OCI-LY7 (cell line): Measurements from ENCODE around the gene GRB10. TPM values are rescaled to one million over a fixed set of nuclear protein-coding genes. Genes with fewer than 3 reads are reported as not detected.

Experiments used
- BruUV-seq: library from RNA; stranded (reverse); fragments of 400-500 nt; replicated peaks from 2 replicates; lab custom pipeline; 2021; lab: Mats Ljungman, UMichigan
- CTCF ChIA-PET: fragments of 300-600 bp; sonication (Branson Sonifier 250); formaldehyde crosslinking; loops from one replicate; lab custom pipeline; 2022; ENCODE audit warnings: antibody characterized with exemption; ENCODE audit not compliant: unreplicated experiment; lab: Charles Lee
- POLR2A ChIA-PET: fragments of 300-600 bp; sonication (Branson Sonifier 250); formaldehyde crosslinking; loops from one replicate; lab custom pipeline; 2022; ENCODE audit warnings: antibody characterized with exemption; lab: Charles Lee
- DNase-seq: peaks from one replicate; pipeline ENCODE4 v3.0.0-alpha.2; 2015; ENCODE audit warnings: low spot score
- H2AFZ ChIP-seq: fragments of 200-600 bp; sonication (generic), shearing (Covaris generic); 2 replicates; pipeline ENCODE4 v1.6.1; 2014; ENCODE audit warnings: mild to moderate bottlenecking, antibody characterized with exemption, low read length, moderate library complexity
- H3K27ac ChIP-seq: fragments of 200-600 bp; sonication (generic); 2 replicates; pipeline ENCODE4 v1.5.1; 2014; ENCODE audit warnings: mixed run types, low read depth, mild to moderate bottlenecking, moderate library complexity, low read length, inconsistent platforms; ENCODE audit not compliant: poor library complexity, severe bottlenecking
- H3K36me3 ChIP-seq: fragments of 200-600 bp; sonication (generic); 2 replicates; pipeline ENCODE4 v1.6.1; 2014; ENCODE audit warnings: mild to moderate bottlenecking, antibody characterized with exemption, low read length, moderate library complexity, mixed read lengths; ENCODE audit not compliant: insufficient read depth
- H3K4me1 ChIP-seq: fragments of 200-600 bp; sonication (generic); 2 replicates; pipeline ENCODE4 v1.5.1; 2014; ENCODE audit warnings: mild to moderate bottlenecking, low read length; ENCODE audit not compliant: insufficient read depth, poor library complexity, severe bottlenecking
- H3K4me2 ChIP-seq: fragments of 200-600 bp; sonication (generic); 2 replicates; pipeline ENCODE4 v1.6.1; 2014; ENCODE audit warnings: mild to moderate bottlenecking, low read length
- H3K4me3 ChIP-seq: fragments of 200-600 bp; sonication (generic); 2 replicates; pipeline ENCODE4 v1.5.1; 2014; ENCODE audit warnings: mild to moderate bottlenecking, low read depth, low read length; ENCODE audit not compliant: poor library complexity, severe bottlenecking
- H3K79me2 ChIP-seq: fragments of 200-600 bp; sonication (generic); 2 replicates; pipeline ENCODE4 v1.6.1; 2016; ENCODE audit warnings: low read depth, mild to moderate bottlenecking, low read length, moderate library complexity, mixed read lengths; ENCODE audit not compliant: insufficient read depth
- H3K9me2 ChIP-seq: fragments of 200-600 bp; sonication (generic); 2 replicates; pipeline ENCODE4 v1.6.1; 2016; ENCODE audit warnings: mild to moderate bottlenecking, low read length, mixed read lengths; ENCODE audit not compliant: insufficient read depth
- H3K9me3 ChIP-seq: fragments of 200-600 bp; sonication (generic); 2 replicates; pipeline ENCODE4 v1.6.1; 2014; ENCODE audit warnings: mild to moderate bottlenecking, mixed run types, low read length, mixed read lengths
- H4K20me1 ChIP-seq: fragments of 200-600 bp; sonication (generic); 2 replicates; pipeline ENCODE4 v1.6.1; 2014; ENCODE audit warnings: mild to moderate bottlenecking, antibody characterized with exemption, low read length, moderate library complexity, mixed read lengths; ENCODE audit not compliant: insufficient read depth
- CTCF ChIP-seq: fragments of 200-600 bp; sonication (generic); conservative IDR thresholded peaks from 2 replicates; pipeline ENCODE4 v1.5.1; 2014; ENCODE audit warnings: mild to moderate bottlenecking, antibody characterized with exemption, low read length, moderate library complexity, mixed read lengths
- EZH2phosphoT487 ChIP-seq: fragments of 200-600 bp; sonication (generic); IDR thresholded peaks from 2 replicates; pipeline ENCODE4 v1.6.1; 2018; ENCODE audit warnings: low read depth, borderline replicate concordance, mild to moderate bottlenecking, mixed run types, antibody characterized with exemption, low read length, moderate library complexity, mixed read lengths
- intact Hi-C: fragments of 100-400 bp; cut with micrococcal nuclease; formaldehyde crosslinking; loops from one replicate; pipeline ENCODE4 v1.10.0; 2022; ENCODE audit not compliant: unreplicated experiment
- total RNA-seq, 2 experiments: library from RNA; depleted of rRNA in 1 of 2; stranded (reverse); fragments of >200 nt in 1 of 2; shearing (Covaris generic) in 1 of 2; gene quantifications; 2 replicates each; pipeline ENCODE4 v1.2.3, GENCODE V29; 2014 to 2022

GRB10 gene
- total RNA-seq, 2 experiments from 2014 or later = not detected

DNA sequence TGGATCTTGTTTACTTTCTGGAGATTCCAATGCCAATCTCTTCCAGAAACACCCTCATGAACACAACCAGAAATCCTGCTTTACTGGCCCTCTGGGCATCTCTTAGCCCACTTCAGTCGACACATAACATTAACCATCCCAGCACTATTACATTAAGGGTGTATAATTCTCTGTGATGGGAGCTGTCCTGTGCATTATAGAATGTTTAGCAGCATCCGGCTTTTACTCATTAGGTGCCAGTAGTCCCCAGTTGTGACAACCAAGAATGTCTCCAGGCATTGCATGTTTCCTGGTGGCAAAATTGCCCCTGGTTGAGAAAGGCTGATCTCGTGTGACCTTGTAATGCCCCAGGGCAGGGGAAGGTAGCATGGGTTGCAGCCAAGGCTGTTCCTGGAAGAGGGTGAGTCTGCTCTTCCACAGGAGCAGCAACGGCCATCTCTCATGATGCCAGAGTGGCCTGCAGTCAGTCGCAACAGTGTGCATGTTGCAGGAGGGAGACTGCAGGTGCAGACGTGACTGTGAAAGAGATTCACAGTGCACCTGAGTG lies 214.9 kb downstream of the GRB10 start:
- H3K9me3 ChIP-seq = no peaks in the 10 kb centered on the region
- no peak overlapping the region for H3K27ac ChIP-seq
- no peaks in the 10 kb centered on the region for H3K4me1 ChIP-seq
- ChIA-PET POLR2A (no interaction called here), CTCF (no interaction called here)
- no peaks in the 10 kb centered on the region for H3K9me2 ChIP-seq
- H4K20me1 ChIP-seq = no peaks in the 10 kb centered on the region
- no peak for TF ChIP-seq CTCF
- TF ChIP-seq EZH2phosphoT487 = no peak
- no peak for DNase-seq
- no peak overlapping the region for H3K4me2 ChIP-seq
- H3K4me3 ChIP-seq = no peak overlapping the region
- no peaks in the 10 kb centered on the region for H3K79me2 ChIP-seq
- no peaks in the 10 kb centered on the region for H3K36me3 ChIP-seq
- intact Hi-C loops = no loop called here
- no TSS peak for BruUV-seq
- H2AFZ ChIP-seq = no peak overlapping the region

DNA sequence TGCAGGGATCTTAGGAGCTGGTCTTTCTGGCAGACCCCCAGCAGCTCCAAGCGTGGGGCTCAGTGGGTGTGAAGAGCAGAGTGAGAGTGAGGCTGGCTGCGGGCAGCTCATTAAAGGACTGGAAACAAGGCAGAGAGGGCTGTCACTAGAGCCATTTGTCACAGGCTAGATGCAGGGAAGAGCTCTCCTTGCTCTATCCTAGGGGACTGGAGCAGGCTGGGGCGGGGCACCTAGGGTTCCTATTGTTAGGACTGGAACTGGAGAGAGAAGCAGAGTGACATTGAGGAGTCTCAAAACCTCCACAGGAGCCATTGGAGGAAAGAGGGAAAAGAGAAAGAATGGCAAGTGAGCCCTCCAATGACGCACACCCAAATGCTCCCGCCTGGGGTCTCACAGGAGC lies 216.7 kb downstream of the GRB10 start:
- no peak for TF ChIP-seq CTCF
- TF ChIP-seq EZH2phosphoT487 = no peak
- H3K4me1 ChIP-seq = no peaks in the 10 kb centered on the region
- ChIA-PET POLR2A (no interaction called here), CTCF (no interaction called here)
- intact Hi-C loops = no loop called here
- DNase-seq = no peak
- no peaks in the 10 kb centered on the region for H4K20me1 ChIP-seq
- BruUV-seq = no TSS peak
- H2AFZ ChIP-seq = no peak overlapping the region
- H3K4me3 ChIP-seq = no peak overlapping the region
- H3K36me3 ChIP-seq = no peaks in the 10 kb centered on the region
- H3K9me3 ChIP-seq = no peaks in the 10 kb centered on the region
- H3K79me2 ChIP-seq = no peaks in the 10 kb centered on the region
- no peak overlapping the region for H3K4me2 ChIP-seq
- H3K27ac ChIP-seq = no peak overlapping the region
- no peaks in the 10 kb centered on the region for H3K9me2 ChIP-seq

DNA sequence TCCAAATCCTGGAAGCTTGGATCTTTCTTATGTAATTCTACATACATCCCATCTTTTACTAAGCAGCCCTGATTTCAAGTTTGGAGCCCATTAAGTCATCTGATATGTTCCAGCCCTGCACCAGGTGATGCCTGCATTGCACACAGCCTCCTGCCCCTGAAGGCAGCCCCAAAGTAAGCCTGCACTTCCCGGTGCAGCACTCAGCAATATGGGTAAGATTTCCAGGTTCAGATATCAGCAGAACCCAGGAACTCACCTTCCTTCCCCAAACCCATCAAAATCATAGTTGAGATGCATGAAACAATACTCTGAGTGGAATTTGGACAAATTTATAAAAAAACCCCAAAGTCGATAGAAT lies 217.2 kb downstream of the GRB10 start:
- no peaks in the 10 kb centered on the region for H4K20me1 ChIP-seq
- ChIA-PET CTCF (no interaction called here), POLR2A (no interaction called here)
- no peak overlapping the region for H3K4me3 ChIP-seq
- no peaks in the 10 kb centered on the region for H3K9me3 ChIP-seq
- H3K4me2 ChIP-seq = no peak overlapping the region
- BruUV-seq = no TSS peak
- intact Hi-C loops = no loop called here
- H2AFZ ChIP-seq = no peak overlapping the region
- H3K79me2 ChIP-seq = no peaks in the 10 kb centered on the region
- H3K27ac ChIP-seq = no peak overlapping the region
- H3K36me3 ChIP-seq = no peaks in the 10 kb centered on the region
- TF ChIP-seq EZH2phosphoT487 (no peak), CTCF (no peak)
- H3K4me1 ChIP-seq = no peaks in the 10 kb centered on the region
- DNase-seq = no peak
- H3K9me2 ChIP-seq = no peaks in the 10 kb centered on the region
